A673 (cell line): ENCODE measurements around the gene KCTD5.

ENCODE experiments used
- EZH2 ChIP-seq: fragments of 200-600 bp; sonication (generic); IDR thresholded peaks from 2 replicates; pipeline ENCODE4 v1.6.1; 2017; ENCODE audit warnings: borderline replicate concordance, low read depth, mild to moderate bottlenecking, mixed read lengths, antibody characterized with exemption, low read length; ENCODE audit not compliant: poor library complexity, severe bottlenecking
- TF ChIP-seq, protein P1 (sequence below): fragments of 300-800, 200-600 bp; sonication (generic); conservative IDR thresholded peaks from 2 replicates; pipeline ENCODE4 v1.5.1; 2017; ENCODE audit warnings: low read depth, mild to moderate bottlenecking, antibody characterized with exemption, low read length, moderate library complexity, mixed read lengths

DNA sequence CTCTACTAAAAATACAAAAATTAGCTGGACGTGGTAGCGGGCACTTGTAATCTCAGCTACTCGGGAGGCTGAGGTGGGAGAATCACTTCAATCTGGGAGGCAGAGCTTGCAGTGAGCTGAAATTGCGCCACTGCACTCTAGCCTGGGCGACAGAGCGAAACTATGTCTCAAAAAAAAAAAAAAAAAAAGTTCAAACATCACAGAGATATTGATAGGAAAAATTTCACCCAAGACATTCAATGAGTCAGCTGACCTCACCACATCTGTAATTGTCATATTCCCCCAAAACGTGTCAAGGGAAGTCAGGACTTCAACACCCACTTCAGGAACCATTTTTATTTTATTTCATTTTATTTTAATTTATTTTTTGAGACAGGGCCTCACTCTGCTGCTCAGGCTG is 45.7 kb downstream of the KCTD5 start:
- TF ChIP-seq, protein P1, sequence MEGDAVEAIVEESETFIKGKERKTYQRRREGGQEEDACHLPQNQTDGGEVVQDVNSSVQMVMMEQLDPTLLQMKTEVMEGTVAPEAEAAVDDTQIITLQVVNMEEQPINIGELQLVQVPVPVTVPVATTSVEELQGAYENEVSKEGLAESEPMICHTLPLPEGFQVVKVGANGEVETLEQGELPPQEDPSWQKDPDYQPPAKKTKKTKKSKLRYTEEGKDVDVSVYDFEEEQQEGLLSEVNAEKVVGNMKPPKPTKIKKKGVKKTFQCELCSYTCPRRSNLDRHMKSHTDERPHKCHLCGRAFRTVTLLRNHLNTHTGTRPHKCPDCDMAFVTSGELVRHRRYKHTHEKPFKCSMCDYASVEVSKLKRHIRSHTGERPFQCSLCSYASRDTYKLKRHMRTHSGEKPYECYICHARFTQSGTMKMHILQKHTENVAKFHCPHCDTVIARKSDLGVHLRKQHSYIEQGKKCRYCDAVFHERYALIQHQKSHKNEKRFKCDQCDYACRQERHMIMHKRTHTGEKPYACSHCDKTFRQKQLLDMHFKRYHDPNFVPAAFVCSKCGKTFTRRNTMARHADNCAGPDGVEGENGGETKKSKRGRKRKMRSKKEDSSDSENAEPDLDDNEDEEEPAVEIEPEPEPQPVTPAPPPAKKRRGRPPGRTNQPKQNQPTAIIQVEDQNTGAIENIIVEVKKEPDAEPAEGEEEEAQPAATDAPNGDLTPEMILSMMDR = no peak
- TF ChIP-seq EZH2 = no peak
